ENCODE measurements around the gene PRICKLE4. TPM values are rescaled to one million over a fixed set of nuclear protein-coding genes. Genes with fewer than 3 reads are reported as not detected.

PRICKLE4 gene
- total RNA-seq, 1 donor from 2014 or later, result 2.8 TPM

GRCh38 chr6:41736800-41737555, 43.6 kb upstream of the PRICKLE4 start:
- Mint-ChIP-seq H3K4me3 (no peak overlapping the region), H3K36me3 (no peaks in the 10 kb centered on the region), H3K9me3 (no peaks in the 10 kb centered on the region), H3K4me1 (ENCODE audit: unreplicated experiment) (no peaks in the 10 kb centered on the region), H3K27me3 (peaks cover 16% of the 10 kb centered on the region), H3K27ac (no peak overlapping the region)
- TF ChIP-seq CTCF (conservative IDR thresholded peaks at IDR 0.05), result no peak
- no peak for DNase-seq (ENCODE audit: extremely low spot score, unreplicated experiment)

- no peaks in the 10 kb centered on the region for H3K36me3 Mint-ChIP-seq
- TF ChIP-seq CTCF (conservative IDR thresholded peaks at IDR 0.05), result no peak
- H3K4me3 Mint-ChIP-seq, result no peak overlapping the region
- no peak for DNase-seq (ENCODE audit: extremely low spot score, unreplicated experiment)
- H3K27me3 Mint-ChIP-seq, result peaks cover 12% of the 10 kb centered on the region
- no peaks in the 10 kb centered on the region for H3K9me3 Mint-ChIP-seq
- no peak overlapping the region for H3K27ac Mint-ChIP-seq
- no peaks in the 10 kb centered on the region for H3K4me1 Mint-ChIP-seq (ENCODE audit: unreplicated experiment)
Measured at GRCh38 chr6:41737591-41738130, 42.9 kb upstream of the PRICKLE4 start.

GRCh38 chr6:41739041-41739440, 41.5 kb upstream of the PRICKLE4 start:
- peaks cover 10% of the 10 kb centered on the region for H3K27me3 Mint-ChIP-seq
- no peak for TF ChIP-seq CTCF (conservative IDR thresholded peaks at IDR 0.05)
- H3K9me3 Mint-ChIP-seq, result no peaks in the 10 kb centered on the region
- no peak overlapping the region for H3K4me3 Mint-ChIP-seq
- H3K27ac Mint-ChIP-seq, result no peak overlapping the region
- no peaks in the 10 kb centered on the region for H3K4me1 Mint-ChIP-seq (ENCODE audit: unreplicated experiment)
- no peaks in the 10 kb centered on the region for H3K36me3 Mint-ChIP-seq
- DNase-seq (ENCODE audit: extremely low spot score, unreplicated experiment), result no peak

DNA sequence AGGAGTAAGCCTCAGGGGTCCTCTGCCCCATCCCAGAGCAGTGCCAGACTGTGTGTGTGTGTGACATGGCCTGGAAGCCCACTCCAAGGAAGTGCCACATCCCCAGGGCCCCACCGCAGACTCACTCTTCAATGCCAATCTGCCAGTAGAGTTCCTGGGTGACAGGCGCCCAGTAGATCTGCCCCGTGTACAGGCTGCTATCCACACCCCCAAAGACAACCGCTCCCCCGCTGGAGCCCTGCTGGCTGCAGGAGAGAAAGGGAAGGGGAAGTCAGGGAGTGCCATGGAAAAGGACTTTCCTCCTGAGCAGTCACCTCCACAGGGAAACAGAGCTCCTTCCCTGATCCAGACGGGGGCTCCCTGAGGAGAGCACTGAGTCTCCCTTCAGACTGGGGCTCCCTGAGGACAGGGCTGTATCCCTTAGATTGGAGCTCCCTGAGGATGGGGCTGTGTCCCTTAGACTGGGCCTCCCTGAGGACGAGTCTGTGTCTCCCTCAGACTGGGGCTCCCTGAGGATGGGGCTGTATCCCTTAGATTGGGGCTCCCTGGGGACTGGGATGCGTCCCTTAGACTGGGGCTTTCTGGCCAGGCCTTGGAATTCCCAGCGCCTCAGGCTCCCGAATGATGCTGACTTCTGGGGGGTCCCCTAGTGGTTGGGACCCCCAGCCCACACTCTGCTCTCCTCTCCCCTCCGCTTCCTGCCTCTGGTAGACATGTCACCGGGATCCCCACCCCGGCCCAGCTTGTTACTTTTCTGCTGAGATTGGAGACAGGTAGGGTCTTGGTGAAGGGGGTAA, 40.0 kb upstream of the PRICKLE4 start:
- no peak for DNase-seq (ENCODE audit: extremely low spot score, unreplicated experiment)
- H3K4me1 Mint-ChIP-seq (ENCODE audit: unreplicated experiment), result no peaks in the 10 kb centered on the region
- peaks cover 9% of the 10 kb centered on the region for H3K27me3 Mint-ChIP-seq
- no peaks in the 10 kb centered on the region for H3K36me3 Mint-ChIP-seq
- H3K27ac Mint-ChIP-seq, result peak overlapping the region; percentile 13
- no peak for TF ChIP-seq CTCF (conservative IDR thresholded peaks at IDR 0.05)
- no peak overlapping the region for H3K4me3 Mint-ChIP-seq
- no peaks in the 10 kb centered on the region for H3K9me3 Mint-ChIP-seq

- Mint-ChIP-seq H3K36me3 (no peaks in the 10 kb centered on the region), H3K27ac (peak overlapping the region; percentile 30), H3K4me1 (ENCODE audit: unreplicated experiment) (no peaks in the 10 kb centered on the region), H3K9me3 (no peaks in the 10 kb centered on the region), H3K27me3 (peaks cover 6% of the 10 kb centered on the region), H3K4me3 (no peak overlapping the region)
- no peak for DNase-seq (ENCODE audit: extremely low spot score, unreplicated experiment)
- TF ChIP-seq CTCF (conservative IDR thresholded peaks at IDR 0.05), result no peak
Measured at GRCh38 chr6:41741625-41742490, 38.7 kb upstream of the PRICKLE4 start.

All from type B pancreatic cell (in vitro differentiated cells).